Ammon's horn (tissue), 1 donor: Measurements from ENCODE around the gene ANXA6.

ENCODE experiments used
- DNase-seq: peaks from one replicate; pipeline ENCODE4 v3.0.0-alpha.2; 2016; ENCODE audit warnings: low spot score

The ANXA6 gene

DNA sequence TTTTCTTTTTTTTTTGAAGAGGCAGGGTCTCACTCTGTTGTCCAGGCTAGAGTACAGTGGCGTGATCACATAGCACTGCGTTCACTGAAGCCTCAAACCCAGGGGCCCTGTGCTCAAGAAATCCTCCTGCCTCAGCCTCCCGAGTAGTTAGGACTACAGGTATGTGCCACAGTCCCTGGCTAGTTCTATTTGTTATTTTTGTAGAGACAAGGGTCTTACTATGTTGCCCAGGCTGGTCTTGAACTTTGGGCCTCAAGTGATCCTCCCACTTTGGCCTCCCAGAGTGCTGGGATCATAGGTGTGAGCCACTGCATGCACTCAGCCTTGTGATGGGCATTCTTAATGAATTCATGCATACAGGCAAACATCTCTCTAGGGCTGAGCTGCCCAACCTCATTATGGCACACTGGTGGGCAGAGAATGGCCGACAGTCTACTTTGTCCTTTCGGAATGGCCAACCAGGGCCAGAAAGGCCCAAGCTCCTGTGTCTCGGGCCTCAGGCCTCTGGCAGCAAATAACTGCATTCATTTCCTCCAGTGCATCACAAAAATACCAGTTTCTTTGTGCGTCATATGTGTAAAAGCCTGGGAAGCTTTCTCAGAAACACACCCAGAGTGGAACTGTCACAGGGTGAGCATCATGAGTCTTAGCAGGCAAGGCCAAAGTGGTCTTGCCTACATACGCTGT is 27.2 kb downstream of the ANXA6 start:
- DNase-seq: no peak

DNA sequence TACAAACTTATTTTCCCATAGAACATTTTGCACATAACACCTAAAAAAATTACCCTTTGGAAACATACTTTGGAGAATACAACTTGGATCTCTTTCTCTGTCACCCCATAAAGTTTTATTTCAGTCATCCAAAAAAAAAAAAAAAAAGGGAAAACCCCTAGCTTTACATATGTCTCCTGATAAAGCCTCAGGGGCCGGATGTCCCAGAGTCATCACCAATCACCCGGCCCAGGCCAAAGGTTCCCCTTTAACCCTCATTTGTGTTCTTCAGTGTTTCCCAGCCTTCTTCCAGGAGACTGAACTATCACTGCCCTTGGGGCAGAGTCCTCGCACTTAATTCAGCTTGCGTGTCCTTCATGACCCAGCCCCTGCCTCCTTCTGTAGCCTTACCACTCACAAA is 28.8 kb downstream of the ANXA6 start:
- no peak for DNase-seq

DNA sequence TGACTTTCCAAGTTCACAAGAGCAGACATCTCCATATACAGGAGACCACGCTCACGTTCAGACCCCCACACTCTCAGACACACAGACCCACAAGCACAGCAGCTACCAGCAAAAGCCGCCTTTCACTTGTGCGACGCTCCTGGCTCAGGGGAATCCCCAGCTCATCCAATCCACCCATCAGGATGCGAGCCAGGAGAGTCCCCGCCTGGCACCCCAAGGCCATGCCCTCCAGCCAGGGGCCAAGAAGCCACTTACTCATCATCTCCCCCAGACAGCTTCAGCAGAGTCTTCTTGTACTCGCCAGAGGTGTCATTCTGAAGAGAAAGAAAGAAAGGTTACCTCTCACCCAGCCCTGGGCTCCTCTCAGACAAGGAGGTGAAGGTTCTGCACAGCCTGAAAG is 29.7 kb downstream of the ANXA6 start:
- no peak for DNase-seq

DNA sequence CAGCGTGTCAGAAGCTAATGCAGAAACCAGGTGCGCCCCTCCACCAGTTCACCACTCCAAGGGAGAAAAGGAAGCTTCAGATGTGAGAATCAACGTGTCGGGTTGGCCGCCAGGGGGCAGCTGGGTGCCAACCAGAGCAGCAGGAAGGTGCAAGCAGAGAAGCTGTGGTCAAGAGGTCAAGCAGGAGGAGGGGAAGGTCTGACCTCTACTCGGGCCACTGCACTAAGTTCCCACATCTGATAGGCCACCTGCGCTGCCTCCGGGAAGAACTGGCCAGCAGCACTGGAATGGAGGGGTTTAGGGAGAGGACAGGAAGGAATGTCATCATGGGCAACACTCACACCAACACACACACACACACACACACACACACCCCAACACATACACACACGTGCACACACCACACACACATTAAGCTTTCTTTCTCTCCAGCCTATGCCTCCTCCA is 31.4 kb downstream of the ANXA6 start:
- DNase-seq: peak; percentile 83

DNA sequence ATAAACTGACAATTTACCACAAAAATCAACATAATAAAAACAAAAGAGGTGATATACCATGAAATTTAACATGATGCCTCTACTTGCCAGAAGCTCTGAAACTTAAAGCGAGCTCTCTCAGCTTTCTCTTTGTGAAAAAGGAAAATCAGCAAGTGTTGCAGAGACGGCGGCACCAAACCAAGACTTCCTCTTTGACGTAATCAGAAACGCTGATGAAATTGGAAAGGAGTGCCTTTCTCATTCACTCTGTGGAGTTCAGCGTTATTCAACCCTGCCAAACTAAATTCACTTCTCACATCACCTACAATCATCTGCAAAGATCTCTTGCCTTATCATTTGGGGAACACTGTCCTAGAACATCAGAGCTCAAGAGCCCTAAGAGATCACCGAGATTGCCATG is 32.2 kb downstream of the ANXA6 start:
- DNase-seq: no peak

DNA sequence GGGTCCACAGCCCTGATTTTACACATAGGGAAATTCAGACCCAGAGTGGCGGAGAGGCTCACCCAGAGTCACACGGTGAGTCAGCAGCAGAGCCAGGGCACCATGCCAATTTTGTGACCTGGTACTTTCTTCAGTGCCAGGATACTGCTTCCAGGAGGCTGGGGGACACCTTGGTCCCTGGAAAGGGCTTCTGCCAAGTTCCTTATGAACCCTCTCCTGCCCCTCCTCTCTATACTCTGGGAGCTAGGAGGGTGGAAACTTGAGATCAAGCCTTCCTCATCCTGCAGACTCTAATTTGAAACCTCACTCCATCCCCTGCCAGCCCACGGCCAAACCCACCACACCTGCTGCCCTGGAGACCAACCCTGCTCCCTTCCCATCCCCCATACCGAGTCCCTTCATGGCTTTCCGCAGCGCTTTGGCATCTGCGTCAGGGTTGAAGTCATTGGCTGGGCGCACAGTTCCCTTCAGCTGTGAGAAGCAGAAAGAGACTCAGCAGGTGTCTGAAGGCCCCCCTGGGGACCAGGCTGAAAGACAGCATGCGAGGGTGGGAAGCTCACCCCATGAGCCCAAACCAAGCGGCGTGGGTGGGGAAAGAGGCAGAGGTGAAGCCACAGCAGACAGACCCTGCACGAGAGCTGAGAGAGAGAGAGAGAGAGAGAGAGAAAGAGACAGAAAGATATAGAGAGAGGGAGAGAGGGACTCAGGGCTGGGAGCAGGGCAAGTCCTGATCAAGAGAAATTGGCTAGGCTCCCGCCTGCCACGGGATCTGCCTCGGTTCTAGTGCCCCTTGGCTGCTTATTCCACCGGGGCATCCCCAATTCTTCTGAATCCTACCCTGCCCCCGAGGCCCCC is 33.5 kb downstream of the ANXA6 start:
- no peak for DNase-seq

DNA sequence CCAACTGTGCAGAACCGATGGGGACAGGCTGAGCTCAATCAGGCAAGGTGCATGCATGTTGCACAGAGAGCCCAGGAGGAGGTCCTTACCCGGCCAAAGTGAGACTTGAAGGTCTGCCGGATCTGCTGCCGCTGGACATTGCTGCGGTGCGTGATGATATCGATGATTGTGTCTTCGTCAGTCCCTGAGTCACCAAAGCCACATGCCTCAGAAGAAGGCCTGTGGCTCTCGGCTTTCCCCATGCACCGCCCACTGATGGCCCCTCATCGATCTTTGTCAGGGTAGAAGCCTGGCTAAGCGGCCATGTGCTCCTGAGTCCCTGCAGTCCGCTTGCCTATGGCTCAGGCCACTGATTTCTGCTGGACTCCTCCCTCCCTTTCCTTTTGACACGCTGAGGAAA is 34.8 kb downstream of the ANXA6 start:
- no peak for DNase-seq

DNA sequence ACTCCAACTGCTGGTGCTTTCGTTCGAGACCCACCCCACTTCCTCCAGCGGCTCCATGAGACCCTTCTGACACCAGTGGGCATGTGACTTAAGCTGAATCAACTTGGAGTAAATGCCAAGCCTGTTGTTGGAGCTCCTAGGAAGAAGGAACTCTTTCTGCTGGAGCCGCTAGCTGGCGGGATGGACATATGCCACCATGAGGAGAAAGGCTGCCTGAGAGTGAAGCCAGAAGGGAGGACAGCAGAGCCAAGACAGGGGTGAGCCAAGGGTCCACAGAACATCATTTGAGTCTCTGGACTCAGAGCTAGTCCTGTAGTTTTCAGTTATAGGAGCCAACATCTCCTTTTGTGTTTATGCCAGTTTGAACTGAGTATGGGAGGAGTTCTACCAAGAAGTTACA is 35.9 kb downstream of the ANXA6 start:
- peak; percentile 61 for DNase-seq

DNA sequence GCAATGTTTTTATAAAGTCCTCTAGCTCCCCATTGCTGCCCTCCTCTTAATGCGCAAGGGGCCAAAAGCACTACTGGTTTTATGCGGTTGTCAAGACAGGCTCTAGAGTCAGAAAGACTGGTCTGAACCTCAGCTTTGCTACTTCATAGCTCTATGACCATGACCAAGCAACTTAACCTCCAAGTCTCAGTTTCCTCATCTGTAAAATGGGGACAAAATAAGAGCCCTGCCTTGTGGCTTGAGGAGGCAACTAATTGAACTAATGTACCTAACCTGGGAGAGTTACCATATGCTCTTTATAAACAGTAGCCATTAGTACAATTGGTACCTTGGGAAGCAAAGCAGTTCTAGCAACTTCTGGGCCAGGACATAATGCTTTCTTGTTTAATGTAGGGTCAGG is 36.5 kb downstream of the ANXA6 start:
- DNase-seq: no peak

DNA sequence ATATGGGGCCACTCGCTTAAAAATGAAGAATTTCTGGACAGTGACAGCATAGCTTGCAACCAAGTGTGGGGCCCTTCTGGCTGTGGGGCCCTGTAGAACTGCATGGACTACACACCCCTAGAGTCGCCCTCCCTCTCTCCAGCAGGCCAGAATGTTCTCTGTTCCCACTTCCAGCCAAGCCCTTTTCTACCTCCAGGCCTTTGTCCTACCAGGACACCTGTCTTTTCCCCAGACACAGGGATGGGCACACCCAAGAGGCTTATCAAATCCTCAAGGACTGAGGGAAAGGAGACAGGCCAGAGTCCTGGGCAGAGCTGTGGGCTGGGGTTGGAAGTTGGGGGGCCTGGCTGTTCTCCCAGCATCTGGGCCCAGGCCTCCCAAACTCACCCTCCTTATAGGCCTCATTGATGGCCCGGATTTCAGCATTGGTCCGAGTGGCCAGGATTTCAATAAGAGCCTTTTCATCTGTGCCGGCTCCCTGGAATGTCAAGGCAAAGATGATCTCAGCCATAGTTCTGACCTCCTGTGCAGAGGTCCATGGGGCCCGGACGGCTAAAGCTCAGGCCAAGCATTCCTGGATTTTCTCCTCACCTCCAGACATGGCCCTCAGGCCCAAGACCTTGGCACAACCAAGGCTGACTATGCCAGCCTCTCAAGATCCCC is 38.5 kb downstream of the ANXA6 start:
- no peak for DNase-seq

DNA sequence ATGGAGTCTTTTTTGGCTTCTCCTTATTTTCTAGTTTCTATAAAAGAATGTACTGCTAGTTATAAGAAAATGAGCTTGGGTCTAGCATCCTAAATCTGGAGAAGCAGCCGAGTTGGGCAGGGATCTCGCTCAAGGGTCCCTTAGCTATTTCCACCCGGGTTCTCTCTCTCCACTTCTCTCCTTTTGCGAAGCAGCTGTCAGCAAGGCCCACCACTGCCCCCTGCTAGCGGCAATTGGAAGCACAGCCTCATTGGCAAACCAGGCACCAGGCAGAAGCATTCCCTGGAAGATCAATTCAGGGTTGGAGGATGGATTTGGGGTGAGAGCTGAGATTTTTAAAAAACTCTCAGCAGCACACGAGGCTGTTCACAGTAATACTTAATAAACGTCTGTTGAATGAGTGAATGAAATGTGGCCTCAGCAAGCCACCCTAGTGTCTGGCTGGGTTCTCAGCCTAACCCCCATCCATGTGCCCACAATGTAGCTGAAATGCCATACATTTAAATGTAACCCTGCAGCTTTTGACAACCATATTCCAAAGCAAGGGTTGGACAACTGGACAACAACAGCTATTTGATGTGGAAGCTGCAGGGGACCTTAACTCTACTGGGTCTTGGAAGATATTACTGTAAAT is 42.2 kb downstream of the ANXA6 start:
- DNase-seq: peak; percentile 81

DNA sequence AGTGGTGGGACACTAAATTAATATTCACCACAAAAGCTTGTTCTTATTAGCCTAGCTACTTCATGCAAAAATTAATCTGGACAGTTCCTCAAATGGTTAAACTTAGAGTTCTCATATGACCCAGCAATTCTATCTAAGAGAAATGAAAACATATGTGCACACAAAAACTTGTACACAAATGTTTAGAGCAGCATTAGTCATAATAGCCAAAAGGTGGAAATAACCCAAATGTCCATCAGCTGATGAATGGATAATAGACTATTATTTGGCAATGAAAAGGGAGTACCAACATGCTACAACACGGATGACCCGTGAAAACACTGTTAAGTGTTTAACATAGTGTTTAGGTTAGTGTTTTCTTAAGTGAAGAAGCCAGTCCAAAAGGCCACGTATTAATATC is 43.9 kb downstream of the ANXA6 start:
- DNase-seq: no peak

DNA sequence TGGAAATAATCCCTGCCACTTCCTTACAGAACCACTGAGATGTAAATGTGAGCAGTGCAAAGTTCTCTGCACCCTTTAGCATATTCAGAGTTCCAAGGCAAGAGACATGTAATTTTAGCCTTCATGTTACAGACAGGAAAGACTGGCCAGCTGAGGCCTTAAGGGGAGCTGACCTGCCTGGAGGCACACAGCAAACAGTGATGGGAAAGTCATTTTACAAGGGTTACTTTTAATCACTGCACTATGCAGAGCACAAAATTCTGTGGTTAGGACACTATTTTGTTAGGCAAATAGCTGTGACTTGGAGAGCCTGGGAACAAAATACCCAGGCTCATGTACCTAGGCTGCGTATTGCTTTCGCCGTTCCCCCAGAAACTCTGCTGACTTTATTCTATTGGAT is 46.6 kb downstream of the ANXA6 start:
- DNase-seq: no peak

DNA sequence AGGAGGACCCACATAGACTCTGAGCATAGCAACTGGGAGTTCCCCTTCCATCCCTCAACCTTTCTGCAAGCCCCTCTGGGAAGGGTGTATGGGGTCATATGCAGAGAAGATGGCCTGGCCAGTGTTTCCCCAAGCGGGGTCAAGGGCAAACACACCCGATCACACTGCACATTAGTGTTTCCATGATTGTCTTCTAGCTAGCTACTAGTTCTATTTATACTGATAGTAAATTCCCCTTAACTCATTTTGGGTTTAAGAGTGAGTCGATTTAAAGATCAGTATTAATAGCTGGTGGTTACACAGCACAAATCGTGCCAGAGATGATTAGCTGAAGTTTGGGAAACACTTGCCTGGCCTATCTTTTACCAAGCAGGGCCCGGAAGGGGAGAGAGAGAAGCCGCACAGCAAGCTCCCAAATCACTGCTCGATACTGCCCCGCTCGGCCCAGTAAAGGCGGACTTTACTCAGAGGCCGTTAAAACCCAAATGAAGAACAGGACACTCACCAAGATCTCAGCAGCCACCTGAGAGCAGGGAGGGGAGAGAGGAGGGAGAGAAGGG is 47.4 kb downstream of the ANXA6 start:
- DNase-seq: no peak

DNA sequence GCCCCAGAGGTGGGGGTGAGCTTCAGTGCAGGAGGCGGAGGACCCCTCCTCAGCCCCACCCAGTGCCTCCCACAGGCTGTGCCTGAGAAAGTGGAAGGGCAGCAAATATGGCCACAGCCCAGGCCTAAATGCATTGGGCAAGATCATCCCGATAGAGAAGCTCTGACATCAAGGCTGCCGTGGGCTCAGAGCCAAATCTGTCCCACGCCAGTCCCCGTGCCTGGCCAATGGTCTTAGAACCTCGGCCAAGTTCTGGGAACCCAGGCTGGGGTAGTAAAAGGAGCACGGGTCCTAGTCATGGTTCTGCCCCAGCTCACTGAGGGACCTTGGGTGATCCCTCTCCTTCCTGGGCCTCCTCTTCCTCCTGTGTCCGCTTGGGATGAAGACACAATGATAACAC is 49.0 kb downstream of the ANXA6 start:
- DNase-seq: no peak

DNA sequence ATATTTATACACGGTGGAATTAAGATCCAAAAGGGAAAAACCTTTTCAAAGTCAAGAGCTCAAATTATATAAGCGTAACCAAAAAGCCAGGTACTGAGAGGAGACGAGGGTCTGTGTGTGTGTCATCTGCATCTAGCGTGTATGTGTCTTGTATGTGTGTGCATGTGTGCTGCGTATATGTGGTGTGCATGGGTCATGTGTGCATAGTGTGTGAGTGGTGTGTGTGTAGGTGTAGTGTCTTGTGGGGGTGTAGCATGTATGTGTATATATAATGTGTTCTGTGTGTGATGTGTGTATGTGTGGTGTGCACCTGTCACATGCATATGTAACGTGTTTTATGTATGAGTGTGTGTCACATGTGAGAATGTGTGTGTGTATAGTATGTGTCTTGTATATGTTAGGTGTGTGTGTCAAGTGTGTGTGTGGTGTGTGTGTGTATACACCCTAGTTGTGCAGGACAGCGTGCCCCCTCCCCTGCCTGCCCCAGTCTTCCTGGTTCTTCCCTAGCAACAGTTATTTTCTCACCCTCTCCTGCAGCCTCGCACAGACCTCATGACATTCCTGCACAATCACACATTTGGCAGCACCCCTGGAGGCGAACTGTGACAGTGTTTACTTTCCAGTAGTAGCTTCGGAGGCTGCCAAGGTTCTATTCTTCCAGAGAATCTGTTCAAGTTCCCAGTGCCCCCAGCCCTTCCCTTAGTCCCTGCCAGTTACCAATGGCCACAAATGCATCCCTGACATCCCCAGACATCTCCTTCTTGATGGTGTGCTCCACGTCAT is 49.6 kb downstream of the ANXA6 start:
- peak; percentile 67 for DNase-seq

DNA sequence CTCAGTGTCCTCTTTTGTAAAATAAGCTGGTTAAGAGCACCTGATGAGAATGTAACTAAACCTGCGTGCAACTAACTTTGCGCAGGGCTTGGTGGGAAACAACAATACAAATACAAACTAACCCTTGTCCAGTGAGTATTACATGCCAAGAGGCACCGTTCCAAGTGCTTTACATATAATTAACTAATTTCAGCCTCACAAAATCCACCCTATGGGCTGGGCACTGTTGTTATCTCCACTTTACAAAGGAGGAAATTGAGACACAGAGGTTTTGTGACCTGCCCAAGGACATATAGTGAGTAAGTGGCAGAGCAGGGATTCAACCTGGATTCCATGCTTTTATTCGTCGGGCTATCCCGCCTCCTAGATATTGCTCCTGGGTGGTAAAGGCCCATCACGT is 50.5 kb downstream of the ANXA6 start:
- no peak for DNase-seq

DNA sequence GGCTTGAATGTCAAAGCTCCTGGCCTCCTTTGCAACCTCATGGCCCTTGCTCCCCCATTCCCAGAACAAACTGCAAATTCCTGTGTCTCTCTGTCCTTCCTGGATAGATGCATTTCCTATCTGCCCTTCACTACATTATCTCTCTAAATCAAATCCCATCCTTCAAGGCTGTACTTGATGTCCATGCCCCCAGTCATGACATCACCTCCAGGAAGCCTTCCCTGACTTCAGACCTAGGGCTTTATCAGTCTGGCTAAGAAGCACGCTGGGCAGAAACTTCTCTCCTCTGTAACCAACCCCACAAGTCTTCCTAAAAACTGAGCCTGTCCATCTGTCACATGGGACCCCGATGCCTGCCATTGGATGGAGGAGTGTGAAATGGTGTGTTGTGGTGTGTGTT is 51.1 kb downstream of the ANXA6 start:
- no peak for DNase-seq

DNA sequence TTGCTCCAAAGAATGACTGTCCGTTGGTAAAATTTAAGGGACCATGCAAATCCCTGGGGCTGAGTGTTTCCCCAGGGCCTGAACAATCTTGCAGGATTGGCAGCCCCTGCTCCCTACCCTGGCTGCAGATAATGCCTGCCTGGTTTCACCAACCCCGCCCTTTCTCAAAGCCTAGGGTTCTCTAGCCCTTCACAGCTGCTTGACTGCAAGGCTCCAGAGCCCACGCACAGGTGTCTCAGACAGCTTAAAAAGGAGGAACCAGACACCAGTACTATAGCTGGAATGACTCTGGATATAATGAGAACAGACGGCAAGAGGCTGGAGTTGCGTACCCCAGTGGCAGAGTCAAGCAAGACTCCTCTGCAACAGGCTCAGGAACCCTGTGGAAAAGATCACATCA is 51.5 kb downstream of the ANXA6 start:
- DNase-seq: no peak

DNA sequence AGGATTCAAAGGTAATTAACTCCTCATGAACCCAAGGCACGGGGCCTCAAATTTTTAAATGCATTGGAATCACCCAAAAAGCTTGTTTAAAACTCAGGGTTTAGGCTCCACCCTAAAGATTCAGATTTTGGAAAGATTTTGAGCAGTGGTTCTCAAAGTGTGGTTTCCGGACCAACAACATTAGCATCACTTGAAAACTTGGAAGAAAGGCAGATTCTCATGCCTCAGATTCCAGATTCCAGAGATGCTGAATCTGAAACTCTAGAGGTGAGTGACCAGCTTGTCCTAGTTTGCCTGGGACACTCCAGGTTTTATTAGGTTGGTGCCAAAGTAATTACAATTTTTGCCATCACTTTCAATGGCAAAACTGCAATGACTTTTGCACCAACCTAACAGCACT is 52.0 kb downstream of the ANXA6 start:
- no peak for DNase-seq

DNA sequence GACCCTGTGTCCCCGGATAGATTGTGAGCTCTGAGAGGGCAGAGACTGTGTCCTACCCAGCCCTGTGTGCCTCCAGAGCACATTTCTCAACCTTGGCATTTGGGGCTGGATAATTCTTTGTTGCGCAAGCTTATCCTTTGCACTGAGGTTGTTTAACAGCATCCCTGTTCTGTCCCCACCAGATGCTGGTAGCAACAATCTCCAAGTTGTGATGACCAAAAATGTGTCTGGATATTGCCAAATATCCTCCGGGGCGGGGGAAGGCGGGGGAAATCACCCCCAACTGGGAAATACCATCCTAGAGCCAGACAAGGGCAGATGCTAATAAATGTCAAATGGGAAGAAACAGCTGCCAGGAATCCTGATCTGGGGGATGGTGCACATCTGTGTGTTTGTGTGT is 52.8 kb downstream of the ANXA6 start:
- DNase-seq: no peak

DNA sequence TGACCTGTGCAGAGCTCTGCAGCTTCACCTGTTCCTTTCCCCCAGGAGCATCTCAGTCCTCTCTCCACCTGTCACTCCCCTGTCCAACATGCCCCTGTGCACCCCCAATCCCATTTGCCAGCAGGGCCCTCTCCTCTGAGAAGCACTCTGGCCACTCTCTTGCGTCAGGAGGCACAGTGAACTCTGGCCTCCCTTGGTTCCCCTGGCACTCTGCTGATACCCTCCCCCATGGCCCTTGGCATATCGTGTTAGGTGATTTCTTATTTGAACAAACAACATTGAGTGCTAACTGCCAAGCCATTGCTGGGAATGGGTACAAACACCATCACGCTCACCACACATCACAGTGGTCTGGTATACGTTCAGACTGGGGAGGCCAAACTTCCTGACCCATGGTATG is 55.8 kb downstream of the ANXA6 start:
- no peak for DNase-seq
